SU-DHL-6 (cell line): Measurements from ENCODE around the gene PSMA6.

Source experiments
- H2AFZ ChIP-seq: fragments of 200-600 bp; sonication (generic); 2 replicates; pipeline ENCODE4 v1.6.1; 2014; ENCODE audit warnings: low read depth, mild to moderate bottlenecking, moderate library complexity, mixed read lengths, antibody characterized with exemption, low read length; ENCODE audit not compliant: severe bottlenecking
- H3F3A ChIP-seq: fragments of 200-600 bp; shearing (Covaris generic); 2 replicates; pipeline ENCODE4 v1.6.0; 2016; ENCODE audit warnings: antibody characterized with exemption, mild to moderate bottlenecking; ENCODE audit not compliant: insufficient read depth
- H3K27ac ChIP-seq: fragments of 200-600 bp; sonication (generic); 2 replicates; pipeline ENCODE4 v1.5.1; 2016; ENCODE audit warnings: low read depth, mild to moderate bottlenecking, low read length, moderate library complexity, mixed read lengths
- H3K27me3 ChIP-seq: fragments of 200-600 bp; sonication (generic), shearing (Covaris generic); 2 replicates; pipeline ENCODE4 v1.6.0; 2014; ENCODE audit warnings: mild to moderate bottlenecking, low read length
- H3K36me3 ChIP-seq: fragments of 200-600 bp; sonication (generic); 2 replicates; pipeline ENCODE4 v1.6.1; 2014; ENCODE audit warnings: mild to moderate bottlenecking, low read length, mixed read lengths
- H3K4me2 ChIP-seq: fragments of 300-600, 200-600 bp; shearing (Covaris generic), sonication (generic); 2 replicates; pipeline ENCODE4 v1.6.0; 2014; ENCODE audit warnings: low read length, low read depth, mild to moderate bottlenecking; ENCODE audit not compliant: poor library complexity, severe bottlenecking
- H3K4me3 ChIP-seq: fragments of 200-600 bp; sonication (generic); 2 replicates; pipeline ENCODE4 v1.5.1; 2014; ENCODE audit warnings: antibody characterized with exemption, low read length, mild to moderate bottlenecking, mixed read lengths; ENCODE audit not compliant: insufficient read depth, poor library complexity, severe bottlenecking
- H3K79me2 ChIP-seq: fragments of 200-600 bp; sonication (generic); 2 replicates; pipeline ENCODE4 v1.6.1; 2014; ENCODE audit warnings: mild to moderate bottlenecking, low read length, moderate library complexity; ENCODE audit not compliant: insufficient read depth
- H3K9ac ChIP-seq: fragments of 200-600 bp; sonication (generic); 2 replicates; pipeline ENCODE4 v1.7.0; 2014; ENCODE audit warnings: mild to moderate bottlenecking, low read length
- H3K9me2 ChIP-seq: fragments of 200-600 bp; sonication (generic); replicated peaks from 2 replicates; pipeline ENCODE4 v1.6.1; 2014; ENCODE audit warnings: low read length; ENCODE audit not compliant: insufficient read depth
- H3K9me3 ChIP-seq: fragments of 200-600 bp; sonication (generic); 2 replicates; pipeline ENCODE4 v1.6.1; 2014; ENCODE audit warnings: low read length, mixed read lengths; ENCODE audit not compliant: insufficient read depth
- H4K20me1 ChIP-seq: fragments of 200-600 bp; sonication (generic); 2 replicates; pipeline ENCODE4 v1.6.1; 2014; ENCODE audit warnings: low read depth, mild to moderate bottlenecking, antibody characterized with exemption, low read length, moderate library complexity, mixed read lengths
- CTCF ChIP-seq: fragments of 200-600 bp; sonication (generic); IDR thresholded peaks from one replicate; pipeline ENCODE4 v1.5.1; 2017; ENCODE audit warnings: antibody characterized with exemption, mild to moderate bottlenecking, low read length, moderate library complexity; ENCODE audit not compliant: insufficient read depth, poor library complexity, severe bottlenecking
- EZH2phosphoT487 ChIP-seq: fragments of 200-600 bp; sonication (generic), shearing (Covaris generic); conservative IDR thresholded peaks from 2 replicates; pipeline ENCODE4 v1.6.1; 2018; ENCODE audit warnings: mild to moderate bottlenecking, antibody characterized with exemption, low read length, moderate library complexity, mixed read lengths

PSMA6 gene

GRCh38 chr14:35297706-35298105 is 5.5 kb downstream of the PSMA6 start:
- H3K4me2 ChIP-seq: no peak overlapping the region
- no peak overlapping the region for H3K9ac ChIP-seq
- no peak overlapping the region for H2AFZ ChIP-seq
- H3K27me3 ChIP-seq: no peaks in the 10 kb centered on the region
- TF ChIP-seq EZH2phosphoT487: no peak
- no peak for TF ChIP-seq CTCF
- no peaks in the 10 kb centered on the region for H3K9me2 ChIP-seq
- H3K9me3 ChIP-seq: no peaks in the 10 kb centered on the region
- H3F3A ChIP-seq: no peaks in the 10 kb centered on the region; the same call in 1 of the 2 replicates
- no peaks in the 10 kb centered on the region for H3K36me3 ChIP-seq
- 0 out of 2 replicates have a peak, but pooled peaks cover 5% of the 10 kb centered on the region for H4K20me1 ChIP-seq
- no peak overlapping the region for H3K4me3 ChIP-seq
- H3K27ac ChIP-seq: no peak overlapping the region
- H3K79me2 ChIP-seq: peaks cover 99% of the 10 kb centered on the region

GRCh38 chr14:35298351-35298750 is 6.2 kb downstream of the PSMA6 start:
- Histone ChIP-seq H4K20me1 (0 out of 2 replicates have a peak, but pooled peaks cover 4% of the 10 kb centered on the region), H3K4me2 (no peak overlapping the region)
- no peak for TF ChIP-seq EZH2phosphoT487
- TF ChIP-seq CTCF: no peak

GRCh38 chr14:35299708-35300107 is 7.5 kb downstream of the PSMA6 start:
- no peak overlapping the region for H3K27ac ChIP-seq
- no peaks in the 10 kb centered on the region for H3K27me3 ChIP-seq
- no peaks in the 10 kb centered on the region for H3K36me3 ChIP-seq
- H3K9me3 ChIP-seq: no peaks in the 10 kb centered on the region
- no peaks in the 10 kb centered on the region; the same call in 1 of the 2 replicates for H3F3A ChIP-seq
- no peak for TF ChIP-seq EZH2phosphoT487
- TF ChIP-seq CTCF: no peak
- peaks cover 99% of the 10 kb centered on the region for H3K79me2 ChIP-seq
- no peak overlapping the region for H3K4me3 ChIP-seq
- no peak overlapping the region for H3K9ac ChIP-seq
- no peak overlapping the region for H2AFZ ChIP-seq
- peak overlapping the region; percentile 40 for H3K4me2 ChIP-seq
- H4K20me1 ChIP-seq: no peaks in the 10 kb centered on the region
- no peaks in the 10 kb centered on the region for H3K9me2 ChIP-seq

More at GRCh38 chr14:35298351-35298750, 6.2 kb downstream of the PSMA6 start:
- no peak overlapping the region for H3K4me3 ChIP-seq
- H3K9ac ChIP-seq: no peak overlapping the region
- H3K79me2 ChIP-seq: peaks cover 99% of the 10 kb centered on the region
- H3K36me3 ChIP-seq: no peaks in the 10 kb centered on the region
- no peaks in the 10 kb centered on the region for H3K9me3 ChIP-seq
- H3K27ac ChIP-seq: no peak overlapping the region
- H2AFZ ChIP-seq: no peak overlapping the region
- H3K27me3 ChIP-seq: no peaks in the 10 kb centered on the region
- no peaks in the 10 kb centered on the region for H3K9me2 ChIP-seq
- no peaks in the 10 kb centered on the region; the same call in 1 of the 2 replicates for H3F3A ChIP-seq
